Lung (tissue), 13 donors: ENCODE data around the gene TRPM3. TPM values are rescaled to one million over a fixed set of nuclear protein-coding genes. Genes with fewer than 3 reads are reported as not detected.

ENCODE experiments used
- ATAC-seq: fragments of 200-7000 bp; cut with Tn5 transposase; one replicate; pipeline ENCODE4 v1.9.1; 2020; ENCODE audit warnings: moderate number of reproducible peaks; ENCODE audit not compliant: insufficient read depth, low FRiP score
- DNase-seq, 3 donors: peaks; one replicate each; pipeline ENCODE4 v3.0.0-alpha.2; 2013 to 2017
- H3K27ac ChIP-seq, 2 donors: one replicate each; pipeline ENCODE4 v1.5.1; 2013; ENCODE audit warnings: mild to moderate bottlenecking in 2 of 2, moderate library complexity in 2 of 2, control low read depth in 1 of 2, inconsistent platforms in 1 of 2, low read depth in 1 of 2, low read length in 1 of 2
- H3K27me3 ChIP-seq, 3 donors: one replicate each; pipeline ENCODE4 v1.5.1; 2013; ENCODE audit warnings: low read length in 2 of 3; ENCODE audit not compliant: control insufficient read depth in 3 of 3, insufficient read depth in 3 of 3
- H3K36me3 ChIP-seq, 4 donors: one replicate each; pipeline ENCODE4 v1.5.1; 2013; ENCODE audit warnings: low read length in 4 of 4, mild to moderate bottlenecking in 1 of 4, moderate library complexity in 1 of 4; ENCODE audit not compliant: control insufficient read depth in 4 of 4, insufficient read depth in 4 of 4
- H3K4me1 ChIP-seq, 5 donors: one replicate each; pipeline ENCODE4 v1.5.1; 2013; ENCODE audit warnings: low read length in 5 of 5, mild to moderate bottlenecking in 2 of 5, moderate library complexity in 1 of 5; ENCODE audit not compliant: control insufficient read depth in 5 of 5, insufficient read depth in 5 of 5
- H3K4me3 ChIP-seq: one replicate; pipeline ENCODE4 v1.5.1; 2013; ENCODE audit warnings: mild to moderate bottlenecking, control low read depth, moderate library complexity
- H3K9ac ChIP-seq, 2 donors: one replicate each; pipeline ENCODE4 v1.5.1; 2013; ENCODE audit warnings: low read length in 2 of 2, control low read depth in 1 of 2; ENCODE audit not compliant: insufficient read depth in 1 of 2
- H3K9me3 ChIP-seq, 4 donors: one replicate each; pipeline ENCODE4 v1.5.1; 2013; ENCODE audit warnings: low read length in 3 of 4, mild to moderate bottlenecking in 1 of 4, moderate library complexity in 1 of 4; ENCODE audit not compliant: control insufficient read depth in 4 of 4, insufficient read depth in 3 of 4
- WGBS, 2 donors: extraction: QIAGEN DNeasy Blood & Tissue Kit; methylation state at CpG; one replicate each; pipeline ENCODE4 v1.1.7; 2013; 5-methylcytosine and 5-hydroxymethylcytosine counted together
- polyA plus RNA-seq, 2 donors: library from polyadenylated mRNA; stranded (reverse); fragments of 200-250 nt; gene quantifications; one replicate each; pipeline ENCODE4 v1.2.1, GENCODE V29; 2013
- small RNA-seq: library from RNA; depleted of rRNA; stranded (forward); fragments of <200 nt; gene quantifications from one replicate; pipeline ENCODE3, GENCODE V24; 2014; ENCODE audit warnings: low replicate concordance
- total RNA-seq, 2 donors: library from RNA; depleted of rRNA in 1 of 2; stranded (reverse); fragments of >200 nt in 1 of 2; gene quantifications; one replicate each; pipeline ENCODE4 v1.2.1, GENCODE V29; 2014 to 2021
- TF ChIP-seq, protein P1 (sequence below): IDR thresholded peaks from 2 replicates; pipeline ENCODE4 v1.5.1; 2012; ENCODE audit warnings: mild to moderate bottlenecking; ENCODE audit errors: control extremely low read depth, extremely low read depth
- donor health status: control.
- donor health status: control.
- donor health status: Bipolar disorder and iron deficiency.
- donor health status: healthy.
- donor health status: DM: yes; HTN: yes; CAD: no.

The TRPM3 gene
- total and polyA plus RNA-seq, 4 donors: 0.02 to 1.4 (median 0.49) TPM; not detected in 1

GRCh38 chr9:70480405-70480980, 640.9 kb downstream of the TRPM3 start:
- peaks cover 15 to 43% (median 30%) of the 10 kb centered on the region in 5 donors for H3K4me1 ChIP-seq
- no peak overlapping the region for H3K4me3 ChIP-seq

GRCh38 chr9:70479880-70480291, 641.5 kb downstream of the TRPM3 start:
- no peak overlapping the region for H3K4me3 ChIP-seq
- peaks cover 15 to 39% (median 26%) of the 10 kb centered on the region in 5 donors for H3K4me1 ChIP-seq
- peak overlapping the region; percentile 96 to 98 for H3K27ac ChIP-seq
- H3K36me3 ChIP-seq: no peaks in the 10 kb centered on the region
- WGBS, 2 donors: 41 to 72% methylated on average over 5 of the region's 5 CpGs
- no peaks in the 10 kb centered on the region for H3K9me3 ChIP-seq
- ATAC-seq (no peak), DNase-seq (peak in 2 of 3 donors; percentile 21 to 37)
- H3K27me3 ChIP-seq: no peaks in the 10 kb centered on the region
- TF ChIP-seq, protein P1, sequence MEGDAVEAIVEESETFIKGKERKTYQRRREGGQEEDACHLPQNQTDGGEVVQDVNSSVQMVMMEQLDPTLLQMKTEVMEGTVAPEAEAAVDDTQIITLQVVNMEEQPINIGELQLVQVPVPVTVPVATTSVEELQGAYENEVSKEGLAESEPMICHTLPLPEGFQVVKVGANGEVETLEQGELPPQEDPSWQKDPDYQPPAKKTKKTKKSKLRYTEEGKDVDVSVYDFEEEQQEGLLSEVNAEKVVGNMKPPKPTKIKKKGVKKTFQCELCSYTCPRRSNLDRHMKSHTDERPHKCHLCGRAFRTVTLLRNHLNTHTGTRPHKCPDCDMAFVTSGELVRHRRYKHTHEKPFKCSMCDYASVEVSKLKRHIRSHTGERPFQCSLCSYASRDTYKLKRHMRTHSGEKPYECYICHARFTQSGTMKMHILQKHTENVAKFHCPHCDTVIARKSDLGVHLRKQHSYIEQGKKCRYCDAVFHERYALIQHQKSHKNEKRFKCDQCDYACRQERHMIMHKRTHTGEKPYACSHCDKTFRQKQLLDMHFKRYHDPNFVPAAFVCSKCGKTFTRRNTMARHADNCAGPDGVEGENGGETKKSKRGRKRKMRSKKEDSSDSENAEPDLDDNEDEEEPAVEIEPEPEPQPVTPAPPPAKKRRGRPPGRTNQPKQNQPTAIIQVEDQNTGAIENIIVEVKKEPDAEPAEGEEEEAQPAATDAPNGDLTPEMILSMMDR: no peak
- H3K9ac ChIP-seq: no peak overlapping the region

More at GRCh38 chr9:70480405-70480980, 640.9 kb downstream of the TRPM3 start:
- H3K9ac ChIP-seq: peak overlapping the region in 1 of 2 donors; percentile 14
- H3K36me3 ChIP-seq: no peaks in the 10 kb centered on the region
- TF ChIP-seq, protein P1: no peak
- peak; percentile 75 for ATAC-seq
- H3K9me3 ChIP-seq: no peaks in the 10 kb centered on the region
- peak overlapping the region; percentile 96 to 98 for H3K27ac ChIP-seq
- H3K27me3 ChIP-seq: no peaks in the 10 kb centered on the region
- DNase-seq: peak; percentile 78 to 91 (median 89)
- WGBS, 2 donors: 19 to 69% methylated on average over 15 of the region's 15 CpGs

Small RNAs within 50 kb of the gene (small RNA-seq; reads per million reads assigned to genes)
- gene MIR204 (151 reads per million, percentile 98 among the genes with 10 or more reads in this experiment), gene RN7SL726P (not detected)
